Erythroblast (primary cell): Measurements from ENCODE around the gene DDX41.

Experiments
- GATA1 ChIP-seq: IDR thresholded peaks from 2 replicates; pipeline ENCODE4 v1.6.1; 2011; ENCODE audit warnings: low read depth, mild to moderate bottlenecking, control low read depth, low read length, moderate library complexity
- POLR2A ChIP-seq: IDR thresholded peaks from 2 replicates; pipeline ENCODE4 v1.6.1; 2011; ENCODE audit warnings: mild to moderate bottlenecking, low read length

- TF ChIP-seq POLR2A = peak; percentile 34
- peak; percentile 69 for TF ChIP-seq GATA1
Measured at GRCh38 chr5:177478711-177479646, 37.8 kb downstream of the DDX41 start.
